SK-N-SH (cell line): ENCODE data around the gene ADPRS. TPM values are rescaled to one million over a fixed set of nuclear protein-coding genes. Genes with fewer than 3 reads are reported as not detected.

ENCODE experiments used
- CTCF ChIA-PET: fragments of 300-600, 350-600 bp; formaldehyde crosslinking; extraction: SDS; loops from one replicate; lab custom pipeline; 2021; lab: Yijun Ruan, JAX
- POLR2A ChIA-PET: fragments of 350-600 bp; sonication (Branson Sonifier 250); formaldehyde crosslinking; extraction: SDS; loops from one replicate; lab custom pipeline; 2020; ENCODE audit warnings: antibody characterized with exemption, inconsistent platforms; lab: Yijun Ruan, JAX
- DNase-seq: peaks from one replicate; pipeline ENCODE4 v3.0.0; 2012
- H2AFZ ChIP-seq: fragments of 200-600 bp; sonication (generic); 2 replicates; pipeline ENCODE4 v1.8.1; 2016; ENCODE audit warnings: antibody characterized with exemption, mild to moderate bottlenecking, low read depth
- H3F3A ChIP-seq: fragments of 200-600 bp; sonication (generic); replicated peaks from 2 replicates; pipeline ENCODE3; 2016; ENCODE audit warnings: antibody characterized with exemption, mild to moderate bottlenecking; ENCODE audit not compliant: insufficient read depth
- H3K27ac ChIP-seq, 2 experiments: fragments of 200-500 bp in 1 of 2; fragments of 200-600 bp in 1 of 2; sonication (Bioruptor generic) in 1 of 2; sonication (generic), shearing (Covaris generic) in 1 of 2; 2 replicates each; pipeline versions ENCODE4 v1.5.1 to v1.6.1; 2014 to 2016; ENCODE audit warnings: low read depth in 2 of 2, inconsistent platforms in 1 of 2, low read length in 1 of 2, mild to moderate bottlenecking in 1 of 2, mixed read lengths in 1 of 2
- H3K27me3 ChIP-seq: fragments of 200-600 bp; sonication (generic), shearing (Covaris generic); 2 replicates; pipeline ENCODE4 v1.6.1; 2016; ENCODE audit warnings: mixed run types; ENCODE audit not compliant: insufficient read depth
- H3K36me3 ChIP-seq, 2 experiments: fragments of 200-500 bp in 1 of 2; fragments of 200-600 bp in 1 of 2; sonication (Bioruptor generic) in 1 of 2; sonication (generic) in 1 of 2; replicated peaks in 1 of 2; 2 replicates each; pipeline versions ENCODE3 to v1.5.1; 2014 to 2016; ENCODE audit warnings: low read length in 1 of 2, mild to moderate bottlenecking in 1 of 2; ENCODE audit not compliant: insufficient read depth in 2 of 2, control insufficient read depth in 1 of 2
- H3K4me1 ChIP-seq, 2 experiments: fragments of 200-500 bp in 1 of 2; fragments of 200-600 bp in 1 of 2; sonication (Bioruptor generic) in 1 of 2; sonication (generic), shearing (Covaris generic) in 1 of 2; 2 replicates each; pipeline versions ENCODE4 v1.5.1 to v1.6.1; 2014 to 2016; ENCODE audit warnings: low read depth in 1 of 2, low read length in 1 of 2, mixed run types in 1 of 2; ENCODE audit not compliant: insufficient read depth in 2 of 2, control insufficient read depth in 1 of 2
- H3K4me2 ChIP-seq: fragments of 200-600 bp; sonication (generic), shearing (Covaris generic); 2 replicates; pipeline ENCODE4 v1.6.1; 2017; ENCODE audit warnings: mixed run types
- H3K4me3 ChIP-seq, 2 experiments: fragments of 200-500 bp in 1 of 2; fragments of 200-600 bp in 1 of 2; sonication (Bioruptor generic) in 1 of 2; sonication (generic), shearing (Covaris generic) in 1 of 2; 2 replicates each; pipeline versions ENCODE4 v1.5.1 to v1.8.1; 2014 to 2016; ENCODE audit warnings: low read depth in 2 of 2, inconsistent platforms in 1 of 2, low read length in 1 of 2, mild to moderate bottlenecking in 1 of 2, mixed read lengths in 1 of 2, moderate library complexity in 1 of 2
- H3K79me2 ChIP-seq: fragments of 200-600 bp; sonication (generic); 2 replicates; pipeline ENCODE4 v1.8.1; 2017; ENCODE audit warnings: mild to moderate bottlenecking; ENCODE audit not compliant: insufficient read depth
- H3K9ac ChIP-seq: fragments of 200-600 bp; sonication (generic); 2 replicates; pipeline ENCODE4 v1.6.1; 2017; ENCODE audit warnings: mixed run types
- H3K9me2 ChIP-seq: fragments of 200-600 bp; sonication (generic); 2 replicates; pipeline ENCODE4 v1.6.1; 2017; ENCODE audit warnings: mixed run types
- H3K9me3 ChIP-seq: fragments of 200-600 bp; sonication (generic); 2 replicates; pipeline ENCODE4 v1.6.1; 2017; ENCODE audit warnings: mixed run types, mild to moderate bottlenecking, moderate library complexity
- H4K20me1 ChIP-seq: fragments of 200-600 bp; sonication (generic); 2 replicates; pipeline ENCODE4 v1.6.1; 2017; ENCODE audit warnings: mild to moderate bottlenecking, mixed run types; ENCODE audit not compliant: insufficient read depth
- ELF1 ChIP-seq: IDR thresholded peaks from 2 replicates; pipeline ENCODE4 v1.4.0; 2012
- EP300 ChIP-seq, 2 experiments: IDR thresholded peaks; 2 replicates each; pipeline versions ENCODE4 v1.4.0 to v1.6.1; 2012; ENCODE audit warnings: borderline replicate concordance in 1 of 2, low read depth in 1 of 2, low read length in 1 of 2
- EZH2phosphoT487 ChIP-seq: fragments of 200-600 bp; sonication (generic); IDR thresholded peaks from 2 replicates; pipeline ENCODE4 v1.6.1; 2017; ENCODE audit warnings: low read depth, mixed run types, mild to moderate bottlenecking, antibody characterized with exemption, moderate library complexity, borderline replicate concordance
- GABPA ChIP-seq: IDR thresholded peaks from 2 replicates; pipeline ENCODE4 v1.4.0; 2012; ENCODE audit warnings: low read depth, mild to moderate bottlenecking
- GATA2 ChIP-seq: sonication (generic); formaldehyde crosslinking; IDR thresholded peaks from 2 replicates; pipeline ENCODE4 v1.5.0; 2020; ENCODE audit warnings: mild to moderate bottlenecking, missing genetic modification reagents
- RCOR1 ChIP-seq: fragments of 150-350 bp; IDR thresholded peaks from 2 replicates; pipeline ENCODE4 v1.6.1; 2017; ENCODE audit warnings: antibody characterized with exemption, low read length
- SMC3 ChIP-seq: IDR thresholded peaks from 2 replicates; pipeline ENCODE4 v1.6.1; 2012; ENCODE audit warnings: low read depth, low read length, improper control_type of control experiment
- YY1 ChIP-seq: IDR thresholded peaks from 2 replicates; pipeline ENCODE4 v1.4.0; 2012; ENCODE audit warnings: low read depth, mild to moderate bottlenecking
- WGBS: methylation state at CpG from one replicate; pipeline ENCODE4 v1.1.6; 2017; ENCODE audit warnings: low lambda C conversion rate; 5-methylcytosine and 5-hydroxymethylcytosine counted together
- polyA plus RNA-seq, 3 experiments: library from polyadenylated mRNA; depleted of rRNA; stranded (reverse); fragments of >200 nt; gene quantifications; 2 replicates each; pipeline ENCODE4 v1.2.3, GENCODE V29; 2012
- TF ChIP-seq, protein P1 (sequence below): IDR thresholded peaks from 2 replicates; pipeline ENCODE4 v1.4.0; 2012; ENCODE audit warnings: low read depth
- TF ChIP-seq, protein P2 (sequence below): IDR thresholded peaks from 2 replicates; pipeline ENCODE4; 2012

Gene ADPRS
- polyA plus RNA-seq, 1 of the 3 experiments (the other 2 are of a cell fraction), result 54.2 TPM

DNA sequence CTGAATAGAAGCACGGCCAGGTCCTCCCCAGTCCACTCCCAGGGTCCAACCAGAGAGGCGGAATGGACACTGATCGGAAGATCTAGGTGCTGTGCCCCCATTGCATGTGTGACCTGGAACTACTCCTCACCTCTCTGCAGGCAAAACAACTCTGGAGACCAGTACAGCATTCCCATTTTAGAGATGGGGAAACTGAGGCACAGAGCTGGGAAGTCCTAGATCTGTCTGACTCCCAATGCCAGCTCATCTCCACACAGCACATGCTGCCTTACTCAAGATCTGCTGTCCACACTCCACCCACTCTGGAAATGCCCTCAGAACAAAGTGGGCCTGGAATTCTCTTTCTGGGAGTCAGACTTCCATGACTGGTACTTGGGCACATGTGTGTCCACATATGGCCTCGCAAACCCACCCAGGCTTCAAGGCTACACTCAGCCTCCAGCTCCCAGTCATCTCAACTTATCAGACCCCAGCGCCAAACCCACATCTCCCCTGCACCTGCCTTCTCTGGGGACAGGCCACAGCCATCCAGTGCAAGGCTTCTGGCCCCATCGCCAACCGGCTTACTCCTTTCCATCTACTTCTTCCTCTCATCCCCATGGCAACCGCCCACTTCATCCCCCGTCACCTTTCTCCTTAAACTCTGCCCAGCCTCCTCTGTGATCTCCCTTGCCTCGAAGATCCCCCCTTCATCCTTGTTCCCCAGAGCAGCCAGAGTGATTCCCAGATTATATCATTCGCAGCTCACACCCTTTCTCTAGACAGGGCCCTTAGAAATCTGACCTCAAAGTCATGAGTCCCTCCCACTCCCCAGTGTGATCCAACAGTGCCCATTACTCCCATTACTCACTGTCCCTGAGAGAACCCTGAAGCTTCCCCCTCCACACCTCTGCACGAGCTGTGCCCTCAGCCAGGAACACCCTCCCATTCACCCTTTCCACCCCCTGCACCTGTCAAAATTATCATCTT lies 33.7 kb downstream of the ADPRS start:
- no peak overlapping the region for H3K9ac ChIP-seq
- H4K20me1 ChIP-seq, result no peaks in the 10 kb centered on the region
- no peak overlapping the region for H3K27ac ChIP-seq
- POLR2A ChIA-PET, result no interaction called here
- WGBS, result 91% methylated on average over 11 of the region's 12 CpGs
- H3F3A ChIP-seq, result peaks cover under 1% of the 10 kb centered on the region
- no peak overlapping the region for H3K4me2 ChIP-seq
- H3K36me3 ChIP-seq, result no peaks in the 10 kb centered on the region
- no peak overlapping the region for H3K4me3 ChIP-seq
- H3K9me3 ChIP-seq, result no peaks in the 10 kb centered on the region
- peaks cover 0 to under 1% of the 10 kb centered on the region in 2 experiments; a peak in 1 of 4 replicates for H3K4me1 ChIP-seq
- TF ChIP-seq GABPA, result no peak
- no peak for TF ChIP-seq SMC3
- TF ChIP-seq EZH2phosphoT487, result no peak
- no peak for TF ChIP-seq GATA2 (CRISPR knock-in tag)
- no peak for TF ChIP-seq ELF1
- TF ChIP-seq, protein P1, sequence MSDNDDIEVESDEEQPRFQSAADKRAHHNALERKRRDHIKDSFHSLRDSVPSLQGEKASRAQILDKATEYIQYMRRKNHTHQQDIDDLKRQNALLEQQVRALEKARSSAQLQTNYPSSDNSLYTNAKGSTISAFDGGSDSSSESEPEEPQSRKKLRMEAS, result no peak
- TF ChIP-seq, protein P2, sequence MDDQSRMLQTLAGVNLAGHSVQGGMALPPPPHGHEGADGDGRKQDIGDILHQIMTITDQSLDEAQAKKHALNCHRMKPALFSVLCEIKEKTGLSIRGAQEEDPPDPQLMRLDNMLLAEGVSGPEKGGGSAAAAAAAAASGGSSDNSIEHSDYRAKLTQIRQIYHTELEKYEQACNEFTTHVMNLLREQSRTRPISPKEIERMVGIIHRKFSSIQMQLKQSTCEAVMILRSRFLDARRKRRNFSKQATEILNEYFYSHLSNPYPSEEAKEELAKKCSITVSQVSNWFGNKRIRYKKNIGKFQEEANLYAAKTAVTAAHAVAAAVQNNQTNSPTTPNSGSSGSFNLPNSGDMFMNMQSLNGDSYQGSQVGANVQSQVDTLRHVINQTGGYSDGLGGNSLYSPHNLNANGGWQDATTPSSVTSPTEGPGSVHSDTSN, result no peak
- TF ChIP-seq, all 33 proteins: peak for 0
- Histone ChIP-seq H3K27me3 (no peaks in the 10 kb centered on the region), H2AFZ (no peak overlapping the region), H3K9me2 (no peaks in the 10 kb centered on the region), H3K79me2 (no peaks in the 10 kb centered on the region)
- peak; percentile 12 for DNase-seq
- CTCF ChIA-PET, result interaction anchor here (1.0 to 2.0 kb wide), 3 partner anchors 9 to 22 kb away, joined by 3 to 8 read pairs (median 6); no protein-coding TSS in a partner anchor

DNA sequence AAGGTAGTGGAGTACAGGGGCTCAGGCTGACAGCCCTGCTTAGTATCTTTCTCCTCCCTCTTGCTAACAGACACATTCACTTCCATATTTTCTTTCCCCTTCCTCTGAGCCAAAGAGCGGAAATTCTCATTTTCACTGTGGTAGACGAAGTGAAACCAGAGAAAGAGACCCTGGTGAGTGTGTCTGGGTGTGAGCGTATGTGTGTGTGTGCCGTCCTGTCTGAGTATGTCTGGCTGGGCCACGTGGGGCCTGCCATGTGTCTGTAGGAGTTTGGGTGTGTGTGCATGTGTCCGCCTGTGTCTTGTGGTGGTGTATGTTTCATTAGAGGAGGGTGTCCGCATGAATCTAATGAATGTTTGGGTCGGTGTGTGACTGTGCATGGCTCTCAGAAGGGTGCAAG lies 34.7 kb downstream of the ADPRS start:
- Histone ChIP-seq H3K4me1 (peaks cover 0 to 3% of the 10 kb centered on the region in 2 experiments; a peak in 1 of 4 replicates), H3K79me2 (no peaks in the 10 kb centered on the region), H3K4me2 (no peak overlapping the region), H2AFZ (no peak overlapping the region), H3K9me3 (no peaks in the 10 kb centered on the region), H3K27me3 (no peaks in the 10 kb centered on the region), H3F3A (no peaks in the 10 kb centered on the region), H3K27ac (no peak overlapping the region), H4K20me1 (no peaks in the 10 kb centered on the region), H3K9ac (no peak overlapping the region), H3K36me3 (no peaks in the 10 kb centered on the region), H3K9me2 (no peaks in the 10 kb centered on the region), H3K4me3 (no peak overlapping the region)
- no peak for DNase-seq
- ChIA-PET POLR2A (no interaction called here), CTCF (interaction anchor here (1.4 to 2.0 kb wide), 2 partner anchors 11 kb away, joined by 5 to 8 read pairs; no protein-coding TSS in a partner anchor)
- WGBS, result 88% methylated on average over 8 of the region's 8 CpGs
- TF ChIP-seq RCOR1, result no peak
- no peak for TF ChIP-seq YY1
- no peak for TF ChIP-seq EP300 (IDR thresholded peaks at IDR 0.05; ENCODE audit: borderline replicate concordance in 1 of 2, low read depth in 1 of 2, low read length in 1 of 2)
